ENCODE data around the gene FGF19.

FGF19 gene

GRCh38 chr11:69671734-69672465, 31.9 kb downstream of the FGF19 start:
- DNase-seq (ENCODE audit: low read depth, low spot score) = no peak

GRCh38 chr11:69670158-69670845, 33.5 kb downstream of the FGF19 start:
- DNase-seq (ENCODE audit: low read depth, low spot score) = peak; percentile 93

- no peak for DNase-seq (ENCODE audit: low read depth, low spot score)
Measured at GRCh38 chr11:69669486-69669885, 34.3 kb downstream of the FGF19 start.

- DNase-seq (ENCODE audit: low read depth, low spot score) = no peak
Measured at GRCh38 chr11:69667619-69668604, 35.9 kb downstream of the FGF19 start.

GRCh38 chr11:69666752-69667536, 36.9 kb downstream of the FGF19 start:
- DNase-seq (ENCODE audit: low read depth, low spot score) = no peak

- no peak for DNase-seq (ENCODE audit: low read depth, low spot score)
Measured at GRCh38 chr11:69666261-69666660, 37.6 kb downstream of the FGF19 start.

GRCh38 chr11:69665669-69666068, 38.2 kb downstream of the FGF19 start:
- no peak for DNase-seq (ENCODE audit: low read depth, low spot score)

GRCh38 chr11:69664901-69665300, 38.9 kb downstream of the FGF19 start:
- DNase-seq (ENCODE audit: low read depth, low spot score) = no peak

GRCh38 chr11:69664103-69664775, 39.6 kb downstream of the FGF19 start:
- DNase-seq (ENCODE audit: low read depth, low spot score) = no peak

GRCh38 chr11:69663326-69663725, 40.5 kb downstream of the FGF19 start:
- DNase-seq (ENCODE audit: low read depth, low spot score) = no peak

- DNase-seq (ENCODE audit: low read depth, low spot score) = no peak
Measured at GRCh38 chr11:69662806-69663205, 41.0 kb downstream of the FGF19 start.

- peak; percentile 33 for DNase-seq (ENCODE audit: low read depth, low spot score)
Measured at GRCh38 chr11:69662021-69662698, 41.7 kb downstream of the FGF19 start.

GRCh38 chr11:69661413-69661715, 42.5 kb downstream of the FGF19 start:
- DNase-seq (ENCODE audit: low read depth, low spot score) = no peak

GRCh38 chr11:69660001-69660500, 43.8 kb downstream of the FGF19 start:
- no peak for DNase-seq (ENCODE audit: low read depth, low spot score)

GRCh38 chr11:69659591-69659990, 44.2 kb downstream of the FGF19 start:
- no peak for DNase-seq (ENCODE audit: low read depth, low spot score)

GRCh38 chr11:69658626-69659450, 45.0 kb downstream of the FGF19 start:
- peak; percentile 25 for DNase-seq (ENCODE audit: low read depth, low spot score)

GRCh38 chr11:69657911-69658625, 45.8 kb downstream of the FGF19 start:
- DNase-seq (ENCODE audit: low read depth, low spot score) = peak; percentile 90

GRCh38 chr11:69657456-69657910, 46.3 kb downstream of the FGF19 start:
- DNase-seq (ENCODE audit: low read depth, low spot score) = no peak

All from astrocyte of the hippocampus (primary cell).